KG1 (cell line): ENCODE measurements around the gene MON2.
"Not testable (repeated sequence)": the region's sequence is repeated elsewhere in the genome, so short reads cannot be mapped to it uniquely, and the experiment has no call there.

Experiments
- DNase-seq: peaks from one replicate; lab custom pipeline; 2025; lab: John Stamatoyannopoulos, UW

The MON2 gene, protein sequence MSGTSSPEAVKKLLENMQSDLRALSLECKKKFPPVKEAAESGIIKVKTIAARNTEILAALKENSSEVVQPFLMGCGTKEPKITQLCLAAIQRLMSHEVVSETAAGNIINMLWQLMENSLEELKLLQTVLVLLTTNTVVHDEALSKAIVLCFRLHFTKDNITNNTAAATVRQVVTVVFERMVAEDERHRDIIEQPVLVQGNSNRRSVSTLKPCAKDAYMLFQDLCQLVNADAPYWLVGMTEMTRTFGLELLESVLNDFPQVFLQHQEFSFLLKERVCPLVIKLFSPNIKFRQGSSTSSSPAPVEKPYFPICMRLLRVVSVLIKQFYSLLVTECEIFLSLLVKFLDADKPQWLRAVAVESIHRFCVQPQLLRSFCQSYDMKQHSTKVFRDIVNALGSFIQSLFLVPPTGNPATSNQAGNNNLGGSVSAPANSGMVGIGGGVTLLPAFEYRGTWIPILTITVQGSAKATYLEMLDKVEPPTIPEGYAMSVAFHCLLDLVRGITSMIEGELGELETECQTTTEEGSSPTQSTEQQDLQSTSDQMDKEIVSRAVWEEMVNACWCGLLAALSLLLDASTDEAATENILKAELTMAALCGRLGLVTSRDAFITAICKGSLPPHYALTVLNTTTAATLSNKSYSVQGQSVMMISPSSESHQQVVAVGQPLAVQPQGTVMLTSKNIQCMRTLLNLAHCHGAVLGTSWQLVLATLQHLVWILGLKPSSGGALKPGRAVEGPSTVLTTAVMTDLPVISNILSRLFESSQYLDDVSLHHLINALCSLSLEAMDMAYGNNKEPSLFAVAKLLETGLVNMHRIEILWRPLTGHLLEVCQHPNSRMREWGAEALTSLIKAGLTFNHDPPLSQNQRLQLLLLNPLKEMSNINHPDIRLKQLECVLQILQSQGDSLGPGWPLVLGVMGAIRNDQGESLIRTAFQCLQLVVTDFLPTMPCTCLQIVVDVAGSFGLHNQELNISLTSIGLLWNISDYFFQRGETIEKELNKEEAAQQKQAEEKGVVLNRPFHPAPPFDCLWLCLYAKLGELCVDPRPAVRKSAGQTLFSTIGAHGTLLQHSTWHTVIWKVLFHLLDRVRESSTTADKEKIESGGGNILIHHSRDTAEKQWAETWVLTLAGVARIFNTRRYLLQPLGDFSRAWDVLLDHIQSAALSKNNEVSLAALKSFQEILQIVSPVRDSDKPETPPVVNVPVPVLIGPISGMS (N-terminal part only)

GRCh38 chr12:62466594-62467491 is at the start of gene MON2:
Gene MON2 (plus strand): TSS chr12:62466826. CDS start chr12:62467208, 382 bp downstream.
- no peak for DNase-seq

DNA sequence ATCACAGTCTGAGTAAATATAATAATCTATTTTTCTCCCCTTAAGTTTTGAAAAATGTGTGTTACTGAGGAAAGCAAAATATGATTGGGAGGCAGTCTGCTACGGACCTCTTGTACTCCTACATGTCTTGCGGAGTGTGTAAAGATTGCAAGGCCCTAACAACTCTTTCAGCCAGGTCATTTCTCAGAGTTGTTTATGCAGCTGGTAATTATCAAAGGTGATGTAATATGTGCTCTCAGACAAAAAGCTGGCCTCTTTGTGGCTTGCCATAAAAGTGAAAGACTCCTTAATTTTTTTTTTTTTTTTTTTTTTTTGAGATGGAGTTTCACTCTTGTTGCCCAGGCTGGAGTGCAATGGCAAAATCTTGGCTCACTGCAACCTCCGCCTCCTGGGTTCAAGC is 40.5 kb upstream of the MON2 start:
- DNase-seq: no peak

DNA sequence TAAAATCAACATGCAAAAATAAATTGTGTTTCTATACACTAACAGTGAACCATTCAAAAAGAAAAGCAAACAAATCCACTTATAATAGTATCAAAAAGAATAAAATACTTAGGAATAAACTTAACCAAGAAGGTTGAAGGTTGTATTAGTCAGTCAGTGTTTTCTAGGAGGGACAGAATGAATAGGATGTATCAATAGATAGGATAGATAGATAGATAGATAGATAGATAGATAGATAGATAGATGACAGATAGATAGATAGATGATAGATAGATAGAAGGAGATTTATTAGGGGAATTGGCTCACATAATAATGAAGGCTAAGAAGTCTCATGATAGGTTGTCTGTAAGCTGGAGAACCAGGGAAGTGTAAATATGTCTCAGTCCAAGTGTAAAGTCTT is 37.2 kb upstream of the MON2 start:
- DNase-seq: no peak

DNA sequence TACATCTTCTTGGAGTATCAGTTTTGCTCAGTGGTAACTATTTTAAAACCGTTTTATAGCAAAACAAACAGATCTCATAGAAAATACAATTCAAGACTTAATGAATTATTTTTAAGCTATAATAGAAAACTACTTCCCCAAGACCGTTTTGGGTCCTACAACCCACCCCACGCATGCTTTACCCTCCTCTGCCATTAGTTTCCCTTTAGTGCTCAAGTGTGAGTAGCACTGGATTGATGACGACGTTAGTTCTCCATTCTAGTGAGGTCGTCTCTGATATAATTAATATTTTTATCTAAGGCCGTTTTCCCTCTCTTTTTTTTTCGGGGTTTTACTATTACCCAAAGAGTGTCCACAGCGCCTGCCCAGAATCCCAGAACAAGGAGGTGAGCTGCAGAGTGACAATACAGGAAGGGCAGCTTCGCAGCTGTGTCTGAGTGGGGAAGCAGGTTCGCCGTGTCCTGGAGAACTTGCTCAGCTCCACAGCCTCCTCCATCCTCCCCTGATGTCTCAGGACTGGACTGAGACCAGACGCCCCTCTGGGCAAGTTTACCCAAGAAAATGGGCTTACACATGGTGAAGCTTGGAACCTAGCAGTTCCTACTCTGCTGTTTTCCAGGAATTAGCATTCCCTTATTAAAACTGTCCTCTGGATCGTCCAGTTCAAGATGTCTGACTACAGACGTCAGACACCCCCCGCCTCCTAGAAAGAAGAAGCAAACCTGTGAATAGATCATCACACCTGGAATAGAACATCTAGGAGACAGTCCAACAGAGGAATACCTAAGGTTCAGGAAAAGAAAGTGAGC is 31.9 kb upstream of the MON2 start:
- no peak for DNase-seq

GRCh38 chr12:62435303-62436163 is 31.1 kb upstream of the MON2 start:
- no peak for DNase-seq

DNA sequence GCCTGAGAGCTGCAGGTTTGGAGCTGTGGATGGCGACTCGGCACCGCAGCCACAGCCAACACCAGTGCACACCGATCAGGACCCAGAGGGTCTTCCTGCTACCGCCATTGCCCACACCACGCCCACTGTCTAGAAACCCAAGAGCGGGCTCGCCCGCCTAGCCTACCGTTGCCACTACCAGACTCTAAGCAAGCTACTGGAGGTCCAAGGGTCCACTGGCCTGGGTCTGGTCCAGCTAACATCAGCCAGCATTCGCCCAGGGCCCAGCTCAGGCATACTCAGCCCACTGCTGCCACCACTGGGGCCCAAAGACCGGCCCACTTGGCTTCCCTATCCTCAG is 30.5 kb upstream of the MON2 start:
- DNase-seq: no peak

DNA sequence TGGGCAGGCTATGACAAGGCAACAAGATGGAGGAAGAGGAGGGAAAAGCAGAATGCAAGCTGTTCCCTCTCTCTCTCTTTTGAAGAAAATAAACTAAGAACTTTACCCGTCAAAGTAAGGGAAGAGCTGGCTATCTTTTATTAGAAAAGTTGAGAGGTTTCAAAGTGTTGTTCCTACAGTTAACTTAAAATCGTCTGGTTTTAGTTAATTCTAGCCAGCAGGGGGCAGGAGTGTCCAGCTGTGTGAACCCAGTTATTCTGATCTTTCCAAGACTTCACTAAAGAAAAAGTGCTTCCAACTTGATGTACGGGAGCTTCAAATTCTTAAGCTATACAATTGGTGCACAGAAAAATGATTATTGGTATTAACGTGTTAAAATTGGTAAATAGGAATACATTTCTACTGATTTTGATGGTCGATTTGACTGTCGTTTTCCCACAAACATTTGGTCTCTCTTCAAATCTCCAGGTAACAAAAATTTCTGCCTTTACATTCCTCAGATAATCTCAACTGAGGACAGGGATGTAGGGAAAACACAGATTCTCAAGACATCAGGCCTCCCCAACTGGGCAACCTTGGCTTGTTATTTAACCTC is 28.4 kb upstream of the MON2 start:
- DNase-seq: no peak

DNA sequence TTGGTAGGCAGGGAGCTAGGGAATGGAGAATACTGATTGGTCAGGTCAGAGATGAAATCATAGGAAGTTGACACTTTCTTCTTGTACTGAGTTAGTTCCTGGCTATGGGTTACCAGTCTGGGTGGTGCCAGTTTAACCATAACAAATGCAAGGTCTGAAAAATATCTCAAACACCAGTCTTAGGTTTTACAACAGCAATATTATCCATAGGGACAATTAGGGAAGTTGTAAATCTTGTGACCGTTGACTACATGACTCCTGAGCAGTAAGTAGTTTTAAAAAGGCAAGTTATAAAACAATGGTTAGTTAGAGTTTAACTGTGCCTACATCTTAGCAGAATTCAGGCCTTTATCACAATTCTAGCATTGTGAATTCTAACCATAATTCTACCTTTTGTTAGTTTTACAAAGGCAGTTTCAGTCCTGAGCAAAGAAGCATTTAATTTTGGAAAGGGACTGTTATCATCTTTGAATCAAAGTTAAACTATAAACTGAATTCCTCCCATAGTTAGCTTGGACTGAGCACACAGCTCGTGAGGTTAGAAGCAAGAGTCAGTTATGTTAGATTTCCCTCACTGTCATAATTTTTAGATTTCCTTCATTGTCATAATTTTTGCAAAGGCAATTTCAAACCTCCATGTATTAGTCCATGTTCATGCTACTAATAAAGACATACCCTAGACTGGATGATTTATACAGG is 19.7 kb upstream of the MON2 start:
- no peak for DNase-seq

DNA sequence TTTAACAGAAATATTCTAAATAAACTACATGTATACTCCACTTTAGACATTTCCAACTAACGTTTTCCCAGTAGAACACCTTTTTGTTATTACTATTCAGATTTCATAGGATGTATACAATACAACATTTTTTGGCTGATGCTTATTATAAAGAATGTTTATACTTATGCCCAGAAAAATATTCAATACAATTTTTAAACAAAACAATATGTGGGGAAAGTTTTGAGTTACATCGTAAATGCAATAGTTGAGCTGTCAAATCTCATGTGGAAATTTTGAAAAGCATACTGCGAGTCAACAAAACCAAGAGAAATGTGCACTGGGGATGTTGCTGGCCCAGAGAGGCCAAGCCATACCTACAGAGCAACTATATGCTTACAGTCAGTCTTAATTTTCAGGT is 18.2 kb upstream of the MON2 start:
- no peak for DNase-seq

DNA sequence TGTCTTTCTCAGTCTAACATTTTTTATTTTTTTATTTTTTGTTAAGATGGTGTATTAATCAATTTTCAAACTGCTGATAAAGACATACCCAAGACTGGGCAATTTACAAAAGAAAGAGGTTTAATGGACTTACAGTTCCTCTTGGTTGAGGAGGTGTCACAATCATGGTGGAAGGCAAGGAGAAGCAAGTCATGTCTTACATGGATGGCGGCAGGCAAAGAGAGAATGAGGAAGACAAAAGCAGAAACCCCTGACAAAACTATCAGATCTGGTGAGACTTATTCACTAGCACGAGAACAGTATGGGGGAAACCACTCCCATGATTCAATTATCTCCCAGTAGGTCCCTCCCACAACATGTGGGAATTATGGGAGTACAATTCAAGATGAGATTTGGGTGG is 11.2 kb upstream of the MON2 start:
- not testable (repeated sequence) for DNase-seq

- no peak for DNase-seq
These were observed 8.0 kb upstream of the MON2 start for GRCh38 chr12:62458626-62459025.

- DNase-seq: no peak
These were observed 6.7 kb upstream of the MON2 start for GRCh38 chr12:62459976-62460375.

GRCh38 chr12:62461171-62461837 is 5.3 kb upstream of the MON2 start:
- not testable (repeated sequence) for DNase-seq

GRCh38 chr12:62463252-62463651 is 3.4 kb upstream of the MON2 start:
- DNase-seq: not testable (repeated sequence)

DNA sequence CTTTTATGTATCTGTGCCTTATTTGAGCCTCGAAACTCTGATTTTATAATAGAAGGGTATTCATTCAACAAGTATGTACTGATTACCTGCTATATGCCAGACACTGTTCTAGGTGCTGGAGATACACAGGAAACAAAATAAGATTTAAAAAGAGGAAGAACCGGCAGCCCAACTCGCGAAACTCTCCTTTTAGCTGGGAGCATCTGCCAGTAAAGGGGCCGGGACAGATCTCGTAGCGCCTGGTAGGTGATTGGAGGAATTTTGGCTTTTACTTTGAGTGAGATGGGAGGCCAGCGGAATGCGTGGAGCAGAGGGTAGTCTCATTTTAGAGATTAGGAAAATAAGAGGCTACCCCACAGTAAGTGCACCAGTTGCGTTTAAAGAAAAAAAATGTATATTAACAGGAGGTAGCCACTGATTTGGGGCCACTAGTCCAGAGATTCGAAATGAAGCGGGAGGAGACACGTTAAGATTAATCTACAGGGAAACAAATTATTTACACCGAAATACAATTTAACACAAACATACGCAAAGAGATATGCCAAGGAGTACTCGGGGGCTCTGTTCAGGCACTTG is 520 bp upstream of the MON2 start:
- no peak for DNase-seq

DNA sequence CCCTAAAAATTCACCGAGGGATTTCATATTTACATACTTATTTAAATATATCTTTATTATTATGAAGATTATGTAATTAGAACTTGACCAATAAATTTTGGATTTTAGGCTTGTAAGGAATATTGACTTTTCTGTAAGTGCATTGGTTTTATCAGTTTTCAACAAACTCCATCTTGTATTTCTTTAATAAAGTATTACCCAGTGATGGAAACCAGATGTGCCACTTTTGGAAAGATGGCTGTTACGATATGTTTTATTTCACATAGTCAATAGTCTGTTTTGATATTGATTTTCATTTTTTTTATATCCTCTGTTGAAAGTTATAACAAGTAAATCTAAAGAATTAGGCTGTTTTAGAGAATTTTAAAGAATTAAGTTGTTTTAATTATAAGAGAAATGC is 1.8 kb downstream of the MON2 start:
- DNase-seq: no peak

GRCh38 chr12:62468935-62469334 is 2.3 kb downstream of the MON2 start:
- DNase-seq: no peak

GRCh38 chr12:62469704-62470103 is 3.1 kb downstream of the MON2 start:
- DNase-seq: no peak
